GDM1 (cell line): Measurements from ENCODE around the gene SBNO2.
"Not testable (repeated sequence)": the region's sequence is repeated elsewhere in the genome, so short reads cannot be mapped to it uniquely, and the experiment has no call there.

Experiments
- DNase-seq: peaks from one replicate; lab custom pipeline; 2025; lab: John Stamatoyannopoulos, UW

SBNO2 gene

GRCh38 chr19:1117654-1118053, 56.4 kb downstream of the SBNO2 start:
- DNase-seq: no peak

GRCh38 chr19:1116726-1117581, 57.1 kb downstream of the SBNO2 start:
- no peak for DNase-seq

GRCh38 chr19:1115646-1116420, 58.2 kb downstream of the SBNO2 start:
- DNase-seq: no peak

DNA sequence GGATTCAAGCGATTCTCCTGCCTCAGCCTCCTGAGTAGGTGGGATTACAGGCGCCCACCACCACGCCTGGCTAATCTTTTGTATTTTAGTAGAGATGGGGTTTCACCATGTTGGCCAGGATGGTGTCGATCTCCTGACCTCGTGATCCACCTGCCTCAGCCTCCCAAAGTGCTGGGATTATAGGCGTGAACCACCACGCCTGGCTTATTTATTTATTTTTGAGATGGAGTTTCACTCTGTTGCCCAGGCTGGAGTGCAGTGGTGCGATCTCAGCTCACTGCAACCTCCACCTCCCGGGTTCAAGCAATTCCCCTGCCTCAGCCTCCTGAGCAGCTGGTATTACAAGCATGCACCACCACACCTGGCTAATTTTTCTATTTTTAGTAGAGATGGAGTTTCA, 59.3 kb downstream of the SBNO2 start:
- not testable (repeated sequence) for DNase-seq

GRCh38 chr19:1113986-1114483, 60.0 kb downstream of the SBNO2 start:
- DNase-seq: no peak

GRCh38 chr19:1113030-1113985, 60.8 kb downstream of the SBNO2 start:
- DNase-seq: peak; percentile 41

DNA sequence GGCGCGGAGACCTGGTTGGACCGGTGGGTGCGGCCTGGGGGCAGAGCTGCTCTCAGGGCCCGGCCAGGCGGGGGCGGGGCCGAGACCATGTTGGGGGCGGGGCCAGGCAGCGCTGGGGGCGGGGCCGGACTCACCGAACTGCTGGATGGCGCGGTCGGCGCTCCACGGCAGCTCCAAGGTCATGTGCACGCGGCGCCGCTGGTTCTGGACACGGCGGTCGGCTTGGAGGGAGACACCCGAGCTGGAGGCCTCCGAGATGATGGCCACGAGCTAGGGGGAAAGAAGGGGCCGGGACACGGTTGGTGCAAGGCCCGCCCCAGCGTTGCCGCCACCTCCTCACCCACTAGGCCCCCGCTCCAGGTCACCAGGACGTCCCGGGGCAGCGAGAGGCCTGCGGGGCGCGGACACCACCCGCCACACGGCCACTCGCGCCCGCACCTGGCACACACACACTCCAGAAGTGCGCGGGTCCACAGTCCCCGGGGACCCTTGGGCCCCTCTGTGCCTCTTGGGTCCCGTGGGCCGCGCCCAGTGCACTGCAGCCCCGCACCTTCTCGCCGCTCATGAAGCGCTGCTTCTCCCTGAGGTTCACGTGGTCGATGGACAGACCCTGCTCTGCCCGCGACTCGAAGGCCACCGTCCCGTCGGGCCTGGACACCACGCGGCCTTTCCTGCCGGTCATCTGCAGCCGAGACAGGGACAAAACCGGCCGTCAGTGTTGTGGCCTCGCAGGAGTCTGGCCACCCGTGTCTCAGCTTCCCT, 61.6 kb downstream of the SBNO2 start:
- DNase-seq: no peak

DNA sequence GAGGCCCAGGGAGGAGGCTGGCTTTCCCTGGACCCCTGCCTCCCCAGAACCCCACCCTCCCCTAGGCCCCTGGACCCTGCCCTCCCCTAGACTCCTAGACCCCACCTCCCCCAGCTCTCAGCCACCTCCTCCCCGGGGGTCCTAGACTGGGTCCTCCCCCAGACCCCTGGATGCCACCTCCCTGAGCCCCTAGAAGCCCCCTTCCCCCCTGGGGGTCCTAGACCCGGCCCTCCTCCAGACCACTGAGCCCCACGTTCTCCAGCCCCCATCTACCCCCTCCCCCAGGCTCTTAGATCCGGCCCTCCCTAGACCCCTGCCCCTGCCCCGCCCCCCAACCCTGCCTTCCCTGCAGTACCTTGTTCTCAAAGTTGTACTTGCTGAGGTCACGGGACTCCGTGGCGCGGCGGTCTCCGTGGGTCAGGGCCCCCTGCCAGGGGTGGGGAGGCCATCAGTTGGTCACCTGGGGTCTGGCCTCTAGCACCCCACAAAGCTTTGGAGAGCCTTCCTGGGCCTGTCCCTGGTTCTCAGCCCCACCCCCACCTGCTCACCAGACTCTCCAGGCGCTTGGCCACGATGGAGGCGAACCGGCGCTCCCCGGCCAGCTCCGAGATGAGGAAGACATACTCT, 62.3 kb downstream of the SBNO2 start:
- no peak for DNase-seq

- no peak for DNase-seq
Measured at GRCh38 chr19:1110809-1111640, 63.0 kb downstream of the SBNO2 start.

- no peak for DNase-seq
Measured at GRCh38 chr19:1109697-1110671, 64.1 kb downstream of the SBNO2 start.

DNA sequence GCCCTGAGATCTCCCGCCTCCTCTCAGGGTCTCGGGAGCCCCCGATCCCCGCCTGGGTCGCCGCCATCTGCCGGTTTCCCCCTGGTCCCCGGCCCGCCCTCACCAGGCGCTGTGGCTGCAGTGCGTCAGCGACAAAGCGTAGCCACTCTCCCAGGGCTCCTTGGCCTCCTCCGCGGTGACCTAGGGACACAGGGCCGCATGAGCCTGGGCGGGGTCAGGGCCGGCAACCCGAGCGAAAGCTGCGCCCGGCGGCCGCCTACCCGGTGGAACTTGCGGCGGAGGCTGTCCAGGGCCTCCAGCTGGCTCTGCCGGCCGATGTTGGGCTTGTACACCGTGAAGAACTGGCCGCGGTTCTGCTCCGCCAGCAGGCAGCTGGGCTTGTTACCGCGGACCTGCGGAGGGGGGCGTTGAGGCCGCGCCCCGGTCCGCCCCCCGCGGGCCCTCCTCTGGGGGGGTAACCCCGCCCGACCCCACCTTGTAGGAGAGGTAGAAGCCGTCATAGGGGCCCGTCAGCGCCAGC, 65.0 kb downstream of the SBNO2 start:
- DNase-seq: no peak

DNA sequence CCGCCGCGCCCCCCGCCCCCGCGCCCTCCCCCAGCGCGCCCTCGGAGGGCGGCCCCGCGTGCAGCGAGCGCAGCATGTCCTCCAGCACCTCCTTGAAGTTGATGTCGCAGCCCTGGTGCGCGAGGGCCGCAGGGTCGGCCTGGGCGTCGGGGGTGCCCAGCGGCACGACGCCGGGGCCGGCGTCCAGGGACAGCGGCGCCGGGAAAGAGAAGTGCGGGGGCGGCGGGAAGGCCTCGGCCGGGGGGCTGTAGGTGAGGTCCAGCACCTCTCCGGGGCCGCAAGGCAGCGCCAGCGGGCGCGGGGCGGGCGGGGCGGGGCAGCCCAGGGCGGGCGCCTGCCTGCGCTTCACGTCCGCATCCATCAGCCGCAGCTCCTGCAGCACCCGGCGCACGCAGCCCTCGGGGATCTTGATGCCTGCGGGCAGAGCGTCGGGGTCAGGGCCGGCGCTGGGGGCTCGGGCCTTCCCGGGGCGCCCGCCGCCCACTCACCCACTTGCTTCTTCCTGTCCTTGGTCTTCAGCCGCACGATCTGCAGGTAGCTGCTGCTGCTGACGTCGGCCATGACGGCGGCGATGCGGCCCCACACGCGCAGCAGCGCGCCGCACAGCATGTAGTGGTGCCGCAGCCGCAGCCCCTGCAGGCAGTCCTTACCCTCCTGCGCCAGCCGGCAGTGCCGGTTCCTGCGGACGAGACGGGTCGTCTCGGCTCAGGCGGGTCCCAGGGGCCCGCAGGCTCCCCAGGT, 65.6 kb downstream of the SBNO2 start:
- DNase-seq: no peak

DNA sequence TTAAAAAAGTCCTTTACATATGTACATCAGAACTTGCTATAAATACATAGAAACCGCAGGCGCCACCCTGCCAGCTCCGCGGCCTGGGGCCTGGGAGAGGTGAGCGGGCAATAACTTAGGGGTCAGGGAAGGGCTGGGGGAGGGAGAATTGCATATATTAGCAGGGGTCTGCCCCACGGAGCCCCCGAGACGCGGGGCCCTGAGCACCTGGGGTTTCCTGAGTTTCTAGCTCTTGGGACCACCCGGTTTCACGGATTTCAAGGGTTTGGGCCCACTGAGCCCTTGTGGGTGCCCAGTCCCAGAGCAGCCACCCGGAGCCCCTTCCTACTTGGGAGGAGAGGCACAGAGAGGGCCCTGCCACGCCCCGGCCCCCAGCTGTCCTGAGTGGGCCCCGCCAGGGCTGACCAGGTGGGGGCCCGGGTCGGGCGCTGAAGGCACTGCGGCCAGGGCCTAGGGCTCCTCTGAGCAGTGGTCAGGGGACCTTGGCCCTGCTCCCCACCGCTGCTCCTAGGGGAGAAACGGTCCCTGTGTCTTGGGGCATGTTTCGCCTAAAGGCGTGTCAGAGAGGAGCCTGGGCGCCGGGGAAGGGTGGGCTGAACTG, 66.3 kb downstream of the SBNO2 start:
- no peak for DNase-seq

DNA sequence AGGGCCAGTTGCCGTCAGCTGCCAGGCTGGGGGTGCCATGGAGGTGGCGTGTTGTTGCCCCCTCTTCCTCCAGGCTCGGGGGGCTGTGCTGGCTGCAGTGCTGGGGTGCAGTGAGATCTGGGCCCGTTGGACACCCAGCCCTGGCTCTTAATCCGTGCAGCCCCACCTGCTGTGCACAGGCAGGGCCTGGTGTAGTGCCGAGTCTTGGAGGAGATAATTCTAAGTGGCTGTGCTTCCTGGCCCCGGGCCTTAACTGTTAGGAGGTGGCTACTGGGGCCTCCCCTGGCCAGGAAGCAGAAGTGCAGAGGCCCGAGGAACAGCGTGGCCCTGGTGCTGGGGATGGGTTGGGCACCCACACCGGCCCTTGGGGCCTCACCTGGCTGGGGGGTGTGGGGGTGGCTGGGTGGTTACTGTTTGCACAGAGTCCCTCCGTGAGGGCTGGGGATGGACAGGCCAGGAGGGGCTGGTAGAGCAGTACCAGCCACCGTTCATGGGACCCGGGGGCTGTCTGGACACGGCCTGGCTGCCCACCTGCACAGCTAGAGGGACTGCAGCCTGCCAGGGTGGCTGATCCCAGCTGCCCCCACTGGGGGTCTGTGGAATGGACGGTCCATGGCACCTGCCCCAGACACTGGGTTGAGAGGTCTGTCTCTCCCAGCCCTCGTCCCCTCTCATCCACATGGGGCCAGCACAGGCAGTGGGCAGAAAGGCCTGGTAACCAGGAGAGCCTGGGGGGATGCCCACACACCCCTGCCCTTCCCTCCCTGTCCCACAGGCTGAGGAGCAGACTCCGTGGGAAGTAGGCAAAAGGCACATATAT, 67.0 kb downstream of the SBNO2 start:
- no peak for DNase-seq

DNA sequence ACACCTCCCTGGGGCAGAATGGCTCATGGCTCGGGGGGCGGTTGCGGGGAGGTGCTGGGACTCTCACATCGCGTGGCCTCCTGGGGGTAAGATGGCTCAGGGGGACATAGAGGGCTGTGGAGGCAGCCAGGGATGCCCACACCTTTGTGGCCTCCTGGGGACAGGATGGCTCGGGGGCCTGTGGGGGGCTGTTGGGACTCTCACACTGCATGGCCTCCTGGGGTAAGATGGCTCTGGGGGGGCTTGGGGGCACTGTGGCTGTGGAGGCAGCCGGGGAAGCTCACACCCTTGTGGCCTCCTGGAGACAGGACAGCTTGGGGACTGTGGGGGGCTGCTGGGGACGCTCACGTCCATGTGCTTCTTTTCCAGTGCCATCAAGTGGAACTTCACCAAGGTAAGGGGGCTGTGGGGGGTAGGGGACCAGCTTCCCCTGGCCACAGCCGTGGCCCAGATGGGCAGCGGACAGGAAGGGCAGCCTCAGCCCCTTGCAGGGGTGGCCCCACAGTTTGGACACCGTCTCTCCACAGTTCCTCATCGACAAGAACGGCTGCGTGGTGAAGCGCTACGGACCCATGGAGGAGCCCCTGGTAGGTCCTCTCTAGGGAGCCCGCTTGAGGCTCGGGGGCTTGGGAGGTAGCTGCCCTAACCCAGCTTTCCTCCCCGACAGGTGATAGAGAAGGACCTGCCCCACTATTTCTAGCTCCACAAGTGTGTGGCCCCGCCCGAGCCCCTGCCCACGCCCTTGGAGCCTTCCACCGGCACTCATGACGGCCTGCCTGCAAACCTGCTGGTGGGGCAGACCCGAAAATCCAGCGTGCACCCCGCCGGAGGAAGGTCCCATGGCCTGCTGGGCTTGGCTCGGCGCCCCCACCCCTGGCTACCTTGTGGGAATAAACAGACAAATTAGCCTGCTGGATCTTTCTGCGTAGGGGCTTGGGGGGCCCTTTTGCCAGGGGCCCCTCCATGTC, 67.9 kb downstream of the SBNO2 start:
- DNase-seq: no peak
